ENCODE results near the gene NRXN3.

GRCh38 chr14:78498062-78498595, 328.0 kb downstream of the NRXN3 start:
- no peak for TF ChIP-seq CHD2 (IDR thresholded peaks at IDR 0.05; ENCODE audit: low read length, partially characterized antibody)
- no peak for TF ChIP-seq SMC3 (IDR thresholded peaks at IDR 0.05; ENCODE audit: low read depth, low read length)
- no peak for TF ChIP-seq CTCF (IDR thresholded peaks at IDR 0.05)
- TF ChIP-seq, protein P1, sequence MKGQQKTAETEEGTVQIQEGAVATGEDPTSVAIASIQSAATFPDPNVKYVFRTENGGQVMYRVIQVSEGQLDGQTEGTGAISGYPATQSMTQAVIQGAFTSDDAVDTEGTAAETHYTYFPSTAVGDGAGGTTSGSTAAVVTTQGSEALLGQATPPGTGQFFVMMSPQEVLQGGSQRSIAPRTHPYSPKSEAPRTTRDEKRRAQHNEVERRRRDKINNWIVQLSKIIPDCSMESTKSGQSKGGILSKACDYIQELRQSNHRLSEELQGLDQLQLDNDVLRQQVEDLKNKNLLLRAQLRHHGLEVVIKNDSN (IDR thresholded peaks at IDR 0.05; ENCODE audit: borderline replicate concordance, low read depth): no peak
- TF ChIP-seq JUND (IDR thresholded peaks at IDR 0.05): no peak
- no peak for TF ChIP-seq NFIC (IDR thresholded peaks at IDR 0.05; ENCODE audit: borderline replicate concordance)

Measured in SK-N-SH (cell line).